Adrenal gland (tissue), 12 donors: ENCODE measurements around the gene HHAT. TPM values are rescaled to one million over a fixed set of nuclear protein-coding genes. Genes with fewer than 3 reads are reported as not detected.
"Not testable (repeated sequence)": the region's sequence is repeated elsewhere in the genome, so short reads cannot be mapped to it uniquely, and the experiment has no call there.

Experiments
- DNase-seq, 7 donors: peaks; one replicate each; pipeline ENCODE4 v3.0.0-alpha.2; 2019 to 2020
- H3K27ac ChIP-seq, 5 donors: fragments of 200-600 bp; sonication (generic) in 4 of 5; 1 replicate in 3 of 5; 2 replicates in 2 of 5; pipeline versions ENCODE4 v1.5.1 to v1.8.0; 2016 to 2020; ENCODE audit warnings: mild to moderate bottlenecking in 1 of 5
- H3K27me3 ChIP-seq: fragments of 200-600 bp; 2 replicates; pipeline ENCODE4 v1.8.0; 2021
- H3K36me3 ChIP-seq, 2 donors: fragments of 200-600 bp; replicated peaks in 1 of 2; 1 replicate in 1 of 2; 2 replicates in 1 of 2; pipeline versions ENCODE4 v1.5.1 to v1.8.0; 2018 to 2022
- H3K4me1 ChIP-seq, 2 donors: fragments of 200-600 bp; replicated peaks in 1 of 2; 1 replicate in 1 of 2; 2 replicates in 1 of 2; pipeline versions ENCODE4 v1.5.1 to v1.8.0; 2018 to 2021
- H3K4me3 ChIP-seq, 4 donors: fragments of 200-600 bp; sonication (generic) in 3 of 4; one replicate each; pipeline ENCODE4 v1.5.1; 2016 to 2018
- H3K9me3 ChIP-seq, 3 donors: fragments of 200-600 bp; sonication (generic) in 1 of 3; replicated peaks in 1 of 3; 1 replicate in 2 of 3; 2 replicates in 1 of 3; pipeline versions ENCODE4 v1.5.1 to v1.8.0; 2016 to 2021
- CTCF ChIP-seq, 6 experiments: fragments of 450-650 bp in 4 of 6; fragments of 200-600 bp in 2 of 6; sonication (generic) in 1 of 6; IDR thresholded peaks; 1 replicate in 5 of 6; 2 replicates in 1 of 6; pipeline versions ENCODE4 v1.5.1 to v1.8.0; 2016 to 2021; ENCODE audit warnings: antibody characterized with exemption in 6 of 6, mild to moderate bottlenecking in 2 of 6, moderate library complexity in 1 of 6
- POLR2A ChIP-seq, 2 donors: fragments of 450-650 bp; IDR thresholded peaks; one replicate each; pipeline ENCODE4 v1.6.1; 2017; ENCODE audit warnings: antibody characterized with exemption in 2 of 2, mild to moderate bottlenecking in 2 of 2, moderate library complexity in 1 of 2
- WGBS, 4 donors: extraction: QIAGEN DNeasy Blood & Tissue Kit in 2 of 4; methylation state at CpG; one replicate each; pipeline versions ENCODE4 v1.1.5 to v1.1.7; 2013 to 2017; 5-methylcytosine and 5-hydroxymethylcytosine counted together
- intact Hi-C, 2 donors: fragments of 100-400 bp; cut with DNase I; formaldehyde crosslinking; loops; one replicate each; pipeline versions ENCODE4 v1.14.1 to v1.15.0; 2022 to 2023
- polyA plus RNA-seq, 3 donors: library from polyadenylated mRNA; stranded (reverse); fragments of 200-250 nt in 2 of 3; fragments of 350-450 nt in 1 of 3; fragmentation: Illumina TruSeq in 1 of 3; extraction: RNeasy Lipid Tissue Mini Kit (QIAGEN cat#74804) in 1 of 3; gene quantifications; one replicate each; pipeline ENCODE4 v1.2.3, GENCODE V29; 2013 to 2014
- total RNA-seq, 9 donors: library from RNA; depleted of rRNA in 4 of 9; stranded (reverse); fragments of >200 nt in 4 of 9; fragments of 120-200 nt in 1 of 9; fragmentation: NEBNext Ultra II Directional in 1 of 9; extraction: Animal tissue kit (Norgen Biotek cat#: 25700) in 1 of 9; gene quantifications; one replicate each; pipeline versions ENCODE4 v1.1.0 to v1.2.4, GENCODE V29; 2013 to 2023
- donor health status: healthy with polysubstance abuse.
- donor health status: Bipolar disorder and iron deficiency.
- donor health status: DM: yes; HTN: yes; CAD: no.
- donor health status: DM: no; HTN: no; CAD: no.
- donor health status: DM: no; HTN: no; CAD: no.
- donor health status: DM: yes; HTN: yes; CAD: no.

Gene HHAT
- total and polyA plus RNA-seq, 12 donors, result 3.1 to 26.7 (median 12.3) TPM

- DNase-seq, result no peak
- intact Hi-C loops, result no loop called here
- H3K9me3 ChIP-seq, result no peaks in the 10 kb centered on the region
- H3K36me3 ChIP-seq, result no peaks in the 10 kb centered on the region
- no peak overlapping the region for H3K27ac ChIP-seq
- TF ChIP-seq POLR2A (IDR thresholded peaks at IDR 0.05) (no peak), CTCF (IDR thresholded peaks at IDR 0.05) (no peak)
- H3K27me3 ChIP-seq, result no peaks in the 10 kb centered on the region
- H3K4me1 ChIP-seq, result no peaks in the 10 kb centered on the region
- no peak overlapping the region for H3K4me3 ChIP-seq
- 87 to 95% (median 89%) methylated on average over 6 of the region's 6 CpGs for WGBS, 4 donors
These were observed 329.1 kb downstream of the HHAT start for GRCh38 chr1:210657806-210658205.

GRCh38 chr1:210661520-210661919, 332.8 kb downstream of the HHAT start:
- H3K36me3 ChIP-seq, H3K4me3 ChIP-seq, H3K27ac ChIP-seq, H3K9me3 ChIP-seq, H3K4me1 ChIP-seq, intact Hi-C loops, DNase-seq, H3K27me3 ChIP-seq: not testable (repeated sequence)
- WGBS, 4 donors, result 93 to 98% (median 95%) methylated on average over 4 of the region's 4 CpGs

- H3K4me3 ChIP-seq, result no peak overlapping the region
- no peak overlapping the region for H3K27ac ChIP-seq
- no peak for DNase-seq
- no peaks in the 10 kb centered on the region for H3K9me3 ChIP-seq
- H3K27me3 ChIP-seq, result no peaks in the 10 kb centered on the region
- no peak for TF ChIP-seq CTCF (IDR thresholded peaks at IDR 0.05)
- TF ChIP-seq POLR2A (IDR thresholded peaks at IDR 0.05), result no peak
- no peaks in the 10 kb centered on the region for H3K36me3 ChIP-seq
- intact Hi-C loops, result no loop called here
- WGBS, 4 donors, result 80 to 86% (median 84%) methylated on average over 4 of the region's 4 CpGs
- H3K4me1 ChIP-seq, result no peaks in the 10 kb centered on the region
These were observed 333.8 kb downstream of the HHAT start for GRCh38 chr1:210662291-210663050.

- no peaks in the 10 kb centered on the region for H3K4me1 ChIP-seq
- no peak for TF ChIP-seq POLR2A (IDR thresholded peaks at IDR 0.05)
- no peak for TF ChIP-seq CTCF (IDR thresholded peaks at IDR 0.05)
- H3K36me3 ChIP-seq, result no peaks in the 10 kb centered on the region
- DNase-seq, result no peak
- no peaks in the 10 kb centered on the region for H3K9me3 ChIP-seq
- intact Hi-C loops, result no loop called here
- no peaks in the 10 kb centered on the region for H3K27me3 ChIP-seq
- H3K27ac ChIP-seq, result no peak overlapping the region
- no peak overlapping the region for H3K4me3 ChIP-seq
- 52 to 58% (median 55%) methylated on average over 6 to 7 of the region's 7 CpGs for WGBS, 4 donors
These were observed 335.2 kb downstream of the HHAT start for GRCh38 chr1:210663730-210664573.
